SK-N-SH treated with all-trans-retinoic acid at 6 μM for 48 hours (cell line): ENCODE results near the gene SLX9.

ENCODE experiments used
- BACH2 ChIP-seq: fragments of 250-450 bp; sonication (Bioruptor Pico); IDR thresholded peaks from 2 replicates; pipeline ENCODE4 v1.9.0; 2021; ENCODE audit warnings: mild to moderate bottlenecking, borderline replicate concordance
- ZC3H10 ChIP-seq: fragments of 250-450 bp; sonication (Bioruptor Pico); IDR thresholded peaks from 2 replicates; pipeline ENCODE4 v1.5.1; 2021; ENCODE audit warnings: mild to moderate bottlenecking, moderate library complexity
- ZFP30 ChIP-seq: fragments of 450-650 bp; formaldehyde crosslinking; IDR thresholded peaks from 2 replicates; pipeline ENCODE4 v1.5.0; 2022; ENCODE audit warnings: mild to moderate bottlenecking, moderate library complexity
- TF ChIP-seq, protein P1 (sequence below): fragments of 250-450 bp; sonication (Bioruptor Pico); IDR thresholded peaks from 2 replicates; pipeline ENCODE4 v1.5.0; 2020; ENCODE audit warnings: mild to moderate bottlenecking, moderate library complexity
- TF ChIP-seq, protein P2 (sequence below): fragments of 250-450 bp; sonication (Bioruptor Pico); IDR thresholded peaks from 2 replicates; pipeline ENCODE4 v1.8.0; 2020; ENCODE audit warnings: mild to moderate bottlenecking, moderate library complexity, borderline replicate concordance

DNA sequence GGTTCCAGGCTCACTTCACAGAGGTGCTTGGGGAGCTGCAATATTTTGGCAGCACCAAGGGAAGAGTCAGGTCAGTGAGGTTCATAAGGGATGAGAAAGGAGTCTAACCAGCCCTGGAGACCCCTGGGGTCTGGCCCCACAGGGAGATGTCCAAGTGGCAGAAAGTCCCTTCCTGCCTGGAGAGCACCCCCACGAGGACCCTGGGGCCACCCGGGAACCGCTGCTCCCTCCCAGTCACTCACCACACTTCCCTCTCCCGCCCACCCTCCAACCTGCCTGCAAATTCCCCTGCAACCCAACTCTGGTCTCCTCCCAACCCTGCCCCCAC is 12.6 kb upstream of the SLX9 start:
- TF ChIP-seq, protein P1, sequence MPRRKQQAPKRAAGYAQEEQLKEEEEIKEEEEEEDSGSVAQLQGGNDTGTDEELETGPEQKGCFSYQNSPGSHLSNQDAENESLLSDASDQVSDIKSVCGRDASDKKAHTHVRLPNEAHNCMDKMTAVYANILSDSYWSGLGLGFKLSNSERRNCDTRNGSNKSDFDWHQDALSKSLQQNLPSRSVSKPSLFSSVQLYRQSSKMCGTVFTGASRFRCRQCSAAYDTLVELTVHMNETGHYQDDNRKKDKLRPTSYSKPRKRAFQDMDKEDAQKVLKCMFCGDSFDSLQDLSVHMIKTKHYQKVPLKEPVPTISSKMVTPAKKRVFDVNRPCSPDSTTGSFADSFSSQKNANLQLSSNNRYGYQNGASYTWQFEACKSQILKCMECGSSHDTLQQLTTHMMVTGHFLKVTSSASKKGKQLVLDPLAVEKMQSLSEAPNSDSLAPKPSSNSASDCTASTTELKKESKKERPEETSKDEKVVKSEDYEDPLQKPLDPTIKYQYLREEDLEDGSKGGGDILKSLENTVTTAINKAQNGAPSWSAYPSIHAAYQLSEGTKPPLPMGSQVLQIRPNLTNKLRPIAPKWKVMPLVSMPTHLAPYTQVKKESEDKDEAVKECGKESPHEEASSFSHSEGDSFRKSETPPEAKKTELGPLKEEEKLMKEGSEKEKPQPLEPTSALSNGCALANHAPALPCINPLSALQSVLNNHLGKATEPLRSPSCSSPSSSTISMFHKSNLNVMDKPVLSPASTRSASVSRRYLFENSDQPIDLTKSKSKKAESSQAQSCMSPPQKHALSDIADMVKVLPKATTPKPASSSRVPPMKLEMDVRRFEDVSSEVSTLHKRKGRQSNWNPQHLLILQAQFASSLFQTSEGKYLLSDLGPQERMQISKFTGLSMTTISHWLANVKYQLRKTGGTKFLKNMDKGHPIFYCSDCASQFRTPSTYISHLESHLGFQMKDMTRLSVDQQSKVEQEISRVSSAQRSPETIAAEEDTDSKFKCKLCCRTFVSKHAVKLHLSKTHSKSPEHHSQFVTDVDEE (CRISPR knock-in tag), result no peak
- TF ChIP-seq BACH2, result no peak
- TF ChIP-seq, protein P2, sequence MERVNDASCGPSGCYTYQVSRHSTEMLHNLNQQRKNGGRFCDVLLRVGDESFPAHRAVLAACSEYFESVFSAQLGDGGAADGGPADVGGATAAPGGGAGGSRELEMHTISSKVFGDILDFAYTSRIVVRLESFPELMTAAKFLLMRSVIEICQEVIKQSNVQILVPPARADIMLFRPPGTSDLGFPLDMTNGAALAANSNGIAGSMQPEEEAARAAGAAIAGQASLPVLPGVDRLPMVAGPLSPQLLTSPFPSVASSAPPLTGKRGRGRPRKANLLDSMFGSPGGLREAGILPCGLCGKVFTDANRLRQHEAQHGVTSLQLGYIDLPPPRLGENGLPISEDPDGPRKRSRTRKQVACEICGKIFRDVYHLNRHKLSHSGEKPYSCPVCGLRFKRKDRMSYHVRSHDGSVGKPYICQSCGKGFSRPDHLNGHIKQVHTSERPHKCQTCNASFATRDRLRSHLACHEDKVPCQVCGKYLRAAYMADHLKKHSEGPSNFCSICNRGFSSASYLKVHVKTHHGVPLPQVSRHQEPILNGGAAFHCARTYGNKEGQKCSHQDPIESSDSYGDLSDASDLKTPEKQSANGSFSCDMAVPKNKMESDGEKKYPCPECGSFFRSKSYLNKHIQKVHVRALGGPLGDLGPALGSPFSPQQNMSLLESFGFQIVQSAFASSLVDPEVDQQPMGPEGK (CRISPR knock-in tag), result no peak
- no peak for TF ChIP-seq ZC3H10
- no peak for TF ChIP-seq ZFP30
